Measurements from ENCODE around the gene CHPT1. TPM values are rescaled to one million over a fixed set of nuclear protein-coding genes. Genes with fewer than 3 reads are reported as not detected.

Gene CHPT1
- total and polyA plus RNA-seq, 2 experiments from 2014 or later, result 22.2 to 23.0 TPM

DNA sequence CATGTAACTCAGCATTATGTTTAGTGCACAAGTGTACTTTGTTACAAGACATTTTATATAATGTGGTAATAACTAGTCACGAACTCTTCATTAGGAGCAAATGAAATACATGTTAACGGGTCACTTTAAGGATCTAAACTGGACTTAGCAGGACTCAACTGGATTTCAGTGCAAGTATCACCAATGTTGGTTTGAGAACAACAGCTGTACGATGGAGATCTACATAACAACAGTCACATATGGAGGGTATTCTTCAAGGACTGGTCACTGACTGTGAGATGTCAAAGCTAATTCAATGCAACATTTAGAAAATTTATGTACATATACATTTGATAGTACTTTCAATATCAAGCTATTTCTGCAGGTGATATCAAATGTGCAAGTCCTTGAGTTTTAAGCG, 64.3 kb downstream of the CHPT1 start (continued):
- TF ChIP-seq REST (IDR thresholded peaks at IDR 0.05; ENCODE audit: unreplicated experiment) (no peak), POLR2AphosphoS5 (IDR thresholded peaks at IDR 0.05; ENCODE audit: low read depth) (no peak), ZNF114 (CRISPR knock-in tag; IDR thresholded peaks at IDR 0.05) (no peak), STAT1 (IDR thresholded peaks at IDR 0.05; ENCODE audit: unreplicated experiment) (no peak), JUNB (IDR thresholded peaks at IDR 0.05; ENCODE audit: unreplicated experiment) (no peak), ZNF331 (CRISPR knock-in tag; IDR thresholded peaks at IDR 0.05; ENCODE audit: low read depth) (no peak), CREB1 (CRISPR knock-in tag; IDR thresholded peaks at IDR 0.05; ENCODE audit: low read depth) (no peak)
- TF ChIP-seq, protein P1, sequence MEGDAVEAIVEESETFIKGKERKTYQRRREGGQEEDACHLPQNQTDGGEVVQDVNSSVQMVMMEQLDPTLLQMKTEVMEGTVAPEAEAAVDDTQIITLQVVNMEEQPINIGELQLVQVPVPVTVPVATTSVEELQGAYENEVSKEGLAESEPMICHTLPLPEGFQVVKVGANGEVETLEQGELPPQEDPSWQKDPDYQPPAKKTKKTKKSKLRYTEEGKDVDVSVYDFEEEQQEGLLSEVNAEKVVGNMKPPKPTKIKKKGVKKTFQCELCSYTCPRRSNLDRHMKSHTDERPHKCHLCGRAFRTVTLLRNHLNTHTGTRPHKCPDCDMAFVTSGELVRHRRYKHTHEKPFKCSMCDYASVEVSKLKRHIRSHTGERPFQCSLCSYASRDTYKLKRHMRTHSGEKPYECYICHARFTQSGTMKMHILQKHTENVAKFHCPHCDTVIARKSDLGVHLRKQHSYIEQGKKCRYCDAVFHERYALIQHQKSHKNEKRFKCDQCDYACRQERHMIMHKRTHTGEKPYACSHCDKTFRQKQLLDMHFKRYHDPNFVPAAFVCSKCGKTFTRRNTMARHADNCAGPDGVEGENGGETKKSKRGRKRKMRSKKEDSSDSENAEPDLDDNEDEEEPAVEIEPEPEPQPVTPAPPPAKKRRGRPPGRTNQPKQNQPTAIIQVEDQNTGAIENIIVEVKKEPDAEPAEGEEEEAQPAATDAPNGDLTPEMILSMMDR (conservative IDR thresholded peaks at IDR 0.05; ENCODE audit: low read depth in 2 of 2), result no peak

GRCh38 chr12:101763246-101763931, 65.9 kb downstream of the CHPT1 start:
- no peak for DNase-seq (ENCODE audit: low spot score)
- no peaks in the 10 kb centered on the region for H3K27me3 ChIP-seq (ENCODE audit: insufficient read depth)
- Mint-ChIP-seq H3K27ac (peak overlapping the region; percentile 46), H3K27me3 (ENCODE audit: insufficient read depth, low read depth, poor library complexity) (peaks cover 3% of the 10 kb centered on the region), H3K4me3 (no peak overlapping the region), H3K9me3 (no peaks in the 10 kb centered on the region), H3K36me3 (ENCODE audit: low read depth) (peaks cover 23% of the 10 kb centered on the region; the same call in 2 of the 3 replicates), H3K4me1 (peaks cover 7% of the 10 kb centered on the region)
- ATAC-seq, result no peak
- peaks cover 24% of the 10 kb centered on the region; the same call in 1 of the 2 replicates for H3K36me3 ChIP-seq (ENCODE audit: insufficient read depth)
- no peak overlapping the region for H3K4me2 ChIP-seq
- no peak overlapping the region for H2AFZ ChIP-seq
- no peaks in the 10 kb centered on the region for H3K79me2 ChIP-seq (replicated peaks; ENCODE audit: insufficient read depth)
- no peaks in the 10 kb centered on the region; the same call in 1 of the 2 replicates for H4K20me1 ChIP-seq (replicated peaks; ENCODE audit: insufficient read depth)
- H3F3A ChIP-seq (replicated peaks; ENCODE audit: low read depth), result no peaks in the 10 kb centered on the region
- H3K27ac ChIP-seq (ENCODE audit: low read depth), result no peak overlapping the region
- no peaks in the 10 kb centered on the region for H3K4me1 ChIP-seq (ENCODE audit: insufficient read depth)
- H3K4me3 ChIP-seq, result no peak overlapping the region
- no peaks in the 10 kb centered on the region for H3K9me2 ChIP-seq (ENCODE audit: insufficient read depth)
- TF ChIP-seq, protein P2, sequence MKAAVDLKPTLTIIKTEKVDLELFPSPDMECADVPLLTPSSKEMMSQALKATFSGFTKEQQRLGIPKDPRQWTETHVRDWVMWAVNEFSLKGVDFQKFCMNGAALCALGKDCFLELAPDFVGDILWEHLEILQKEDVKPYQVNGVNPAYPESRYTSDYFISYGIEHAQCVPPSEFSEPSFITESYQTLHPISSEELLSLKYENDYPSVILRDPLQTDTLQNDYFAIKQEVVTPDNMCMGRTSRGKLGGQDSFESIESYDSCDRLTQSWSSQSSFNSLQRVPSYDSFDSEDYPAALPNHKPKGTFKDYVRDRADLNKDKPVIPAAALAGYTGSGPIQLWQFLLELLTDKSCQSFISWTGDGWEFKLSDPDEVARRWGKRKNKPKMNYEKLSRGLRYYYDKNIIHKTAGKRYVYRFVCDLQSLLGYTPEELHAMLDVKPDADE (IDR thresholded peaks at IDR 0.05), result no peak
- TF ChIP-seq ZNF114 (CRISPR knock-in tag; IDR thresholded peaks at IDR 0.05) (no peak), EZH2 (IDR thresholded peaks at IDR 0.05; ENCODE audit: low read depth, unreplicated experiment) (no peak), JUNB (IDR thresholded peaks at IDR 0.05; ENCODE audit: unreplicated experiment) (no peak), CREB1 (CRISPR knock-in tag; IDR thresholded peaks at IDR 0.05; ENCODE audit: low read depth) (no peak), STAT1 (IDR thresholded peaks at IDR 0.05; ENCODE audit: unreplicated experiment) (no peak), NANOG (IDR thresholded peaks at IDR 0.05; ENCODE audit: borderline replicate concordance) (no peak)
- TF ChIP-seq, protein P3, sequence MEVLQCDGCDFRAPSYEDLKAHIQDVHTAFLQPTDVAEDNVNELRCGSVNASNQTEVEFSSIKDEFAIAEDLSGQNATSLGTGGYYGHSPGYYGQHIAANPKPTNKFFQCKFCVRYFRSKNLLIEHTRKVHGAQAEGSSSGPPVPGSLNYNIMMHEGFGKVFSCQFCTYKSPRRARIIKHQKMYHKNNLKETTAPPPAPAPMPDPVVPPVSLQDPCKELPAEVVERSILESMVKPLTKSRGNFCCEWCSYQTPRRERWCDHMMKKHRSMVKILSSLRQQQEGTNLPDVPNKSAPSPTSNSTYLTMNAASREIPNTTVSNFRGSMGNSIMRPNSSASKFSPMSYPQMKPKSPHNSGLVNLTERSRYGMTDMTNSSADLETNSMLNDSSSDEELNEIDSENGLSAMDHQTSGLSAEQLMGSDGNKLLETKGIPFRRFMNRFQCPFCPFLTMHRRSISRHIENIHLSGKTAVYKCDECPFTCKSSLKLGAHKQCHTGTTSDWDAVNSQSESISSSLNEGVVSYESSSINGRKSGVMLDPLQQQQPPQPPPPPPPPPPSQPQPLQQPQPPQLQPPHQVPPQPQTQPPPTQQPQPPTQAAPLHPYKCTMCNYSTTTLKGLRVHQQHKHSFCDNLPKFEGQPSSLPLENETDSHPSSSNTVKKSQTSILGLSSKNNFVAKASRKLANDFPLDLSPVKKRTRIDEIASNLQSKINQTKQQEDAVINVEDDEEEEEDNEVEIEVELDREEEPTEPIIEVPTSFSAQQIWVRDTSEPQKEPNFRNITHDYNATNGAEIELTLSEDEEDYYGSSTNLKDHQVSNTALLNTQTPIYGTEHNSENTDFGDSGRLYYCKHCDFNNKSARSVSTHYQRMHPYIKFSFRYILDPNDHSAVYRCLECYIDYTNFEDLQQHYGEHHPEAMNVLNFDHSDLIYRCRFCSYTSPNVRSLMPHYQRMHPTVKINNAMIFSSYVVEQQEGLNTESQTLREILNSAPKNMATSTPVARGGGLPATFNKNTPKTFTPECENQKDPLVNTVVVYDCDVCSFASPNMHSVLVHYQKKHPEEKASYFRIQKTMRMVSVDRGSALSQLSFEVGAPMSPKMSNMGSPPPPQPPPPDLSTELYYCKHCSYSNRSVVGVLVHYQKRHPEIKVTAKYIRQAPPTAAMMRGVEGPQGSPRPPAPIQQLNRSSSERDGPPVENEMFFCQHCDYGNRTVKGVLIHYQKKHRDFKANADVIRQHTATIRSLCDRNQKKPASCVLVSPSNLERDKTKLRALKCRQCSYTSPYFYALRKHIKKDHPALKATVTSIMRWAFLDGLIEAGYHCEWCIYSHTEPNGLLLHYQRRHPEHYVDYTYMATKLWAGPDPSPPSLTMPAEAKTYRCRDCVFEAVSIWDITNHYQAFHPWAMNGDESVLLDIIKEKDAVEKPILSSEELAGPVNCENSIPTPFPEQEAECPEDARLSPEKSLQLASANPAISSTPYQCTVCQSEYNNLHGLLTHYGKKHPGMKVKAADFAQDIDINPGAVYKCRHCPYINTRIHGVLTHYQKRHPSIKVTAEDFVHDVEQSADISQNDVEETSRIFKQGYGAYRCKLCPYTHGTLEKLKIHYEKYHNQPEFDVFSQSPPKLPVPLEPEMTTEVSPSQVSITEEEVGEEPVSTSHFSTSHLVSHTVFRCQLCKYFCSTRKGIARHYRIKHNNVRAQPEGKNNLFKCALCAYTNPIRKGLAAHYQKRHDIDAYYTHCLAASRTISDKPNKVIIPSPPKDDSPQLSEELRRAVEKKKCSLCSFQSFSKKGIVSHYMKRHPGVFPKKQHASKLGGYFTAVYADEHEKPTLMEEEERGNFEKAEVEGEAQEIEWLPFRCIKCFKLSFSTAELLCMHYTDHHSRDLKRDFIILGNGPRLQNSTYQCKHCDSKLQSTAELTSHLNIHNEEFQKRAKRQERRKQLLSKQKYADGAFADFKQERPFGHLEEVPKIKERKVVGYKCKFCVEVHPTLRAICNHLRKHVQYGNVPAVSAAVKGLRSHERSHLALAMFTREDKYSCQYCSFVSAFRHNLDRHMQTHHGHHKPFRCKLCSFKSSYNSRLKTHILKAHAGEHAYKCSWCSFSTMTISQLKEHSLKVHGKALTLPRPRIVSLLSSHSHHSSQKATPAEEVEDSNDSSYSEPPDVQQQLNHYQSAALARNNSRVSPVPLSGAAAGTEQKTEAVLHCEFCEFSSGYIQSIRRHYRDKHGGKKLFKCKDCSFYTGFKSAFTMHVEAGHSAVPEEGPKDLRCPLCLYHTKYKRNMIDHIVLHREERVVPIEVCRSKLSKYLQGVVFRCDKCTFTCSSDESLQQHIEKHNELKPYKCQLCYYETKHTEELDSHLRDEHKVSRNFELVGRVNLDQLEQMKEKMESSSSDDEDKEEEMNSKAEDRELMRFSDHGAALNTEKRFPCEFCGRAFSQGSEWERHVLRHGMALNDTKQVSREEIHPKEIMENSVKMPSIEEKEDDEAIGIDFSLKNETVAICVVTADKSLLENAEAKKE (CRISPR knock-in tag; IDR thresholded peaks at IDR 0.05), result no peak
